Erythroblast (primary cell): Measurements from ENCODE around the gene SH2D6.

ENCODE experiments used
- GATA1 ChIP-seq: IDR thresholded peaks from 2 replicates; pipeline ENCODE4 v1.6.1; 2011; ENCODE audit warnings: low read depth, mild to moderate bottlenecking, control low read depth, low read length, moderate library complexity
- POLR2A ChIP-seq: IDR thresholded peaks from 2 replicates; pipeline ENCODE4 v1.6.1; 2011; ENCODE audit warnings: mild to moderate bottlenecking, low read length

GRCh38 chr2:85401464-85401805, 17.1 kb upstream of the SH2D6 start:
- TF ChIP-seq POLR2A (no peak), GATA1 (no peak)
